Bronchial epithelial cell (primary cell): ENCODE results near the gene RFTN1. TPM values are rescaled to one million over a fixed set of nuclear protein-coding genes. Genes with fewer than 3 reads are reported as not detected.

Experiments
- DNase-seq: peaks from one replicate; pipeline ENCODE4 v3.0.0-alpha.2; 2010; ENCODE audit warnings: low read depth
- FAIRE-seq: peaks from 2 replicates; lab custom pipeline; 2011; peaks lifted over from hg19 to GRCh38; lab: Jason Lieb, UNC
- H3K27me3 ChIP-seq: 2 replicates; pipeline ENCODE4 v1.5.1; 2011; ENCODE audit warnings: low read length; ENCODE audit not compliant: control insufficient read depth, insufficient read depth
- H3K36me3 ChIP-seq: 2 replicates; pipeline ENCODE4 v1.5.1; 2011; ENCODE audit warnings: low read length; ENCODE audit not compliant: control insufficient read depth, insufficient read depth
- H3K4me3 ChIP-seq: 2 replicates; pipeline ENCODE4 v1.5.1; 2011; ENCODE audit warnings: mild to moderate bottlenecking, low read depth, low read length, control low read depth
- CTCF ChIP-seq: IDR thresholded peaks from 2 replicates; pipeline ENCODE4 v1.5.1; 2011; ENCODE audit warnings: mild to moderate bottlenecking, moderate library complexity, low read length, control low read depth, inconsistent platforms; ENCODE audit not compliant: insufficient read depth, severe bottlenecking
- total RNA-seq: library from RNA; depleted of rRNA; stranded (reverse); fragments of >200 nt; gene quantifications from 2 replicates; pipeline ENCODE4 v1.2.1, GENCODE V29; 2014

Gene RFTN1
- total RNA-seq, 1 donor from 2014 or later = 9.2 TPM

GRCh38 chr3:16481546-16481897 lies 32.0 kb downstream of the RFTN1 start:
- DNase-seq (no peak), FAIRE-seq (no peak)
- no peak for TF ChIP-seq CTCF
- no peaks in the 10 kb centered on the region for H3K36me3 ChIP-seq
- no peaks in the 10 kb centered on the region for H3K27me3 ChIP-seq
- no peak overlapping the region for H3K4me3 ChIP-seq

GRCh38 chr3:16480861-16481545 lies 32.5 kb downstream of the RFTN1 start:
- DNase-seq = no peak

GRCh38 chr3:16478516-16478915 lies 35.0 kb downstream of the RFTN1 start:
- TF ChIP-seq CTCF = no peak
- no peaks in the 10 kb centered on the region for H3K36me3 ChIP-seq
- no peak for FAIRE-seq
- no peak overlapping the region for H3K4me3 ChIP-seq
- peak; percentile 69 for DNase-seq
- no peaks in the 10 kb centered on the region for H3K27me3 ChIP-seq

More at GRCh38 chr3:16480861-16481545, 32.5 kb downstream of the RFTN1 start:
- Histone ChIP-seq H3K4me3 (no peak overlapping the region), H3K36me3 (no peaks in the 10 kb centered on the region), H3K27me3 (no peaks in the 10 kb centered on the region)
- TF ChIP-seq CTCF = no peak
- FAIRE-seq = no peak

- Histone ChIP-seq H3K36me3 (no peaks in the 10 kb centered on the region), H3K27me3 (no peaks in the 10 kb centered on the region), H3K4me3 (no peak overlapping the region)
- TF ChIP-seq CTCF = no peak
- FAIRE-seq (no peak), DNase-seq (no peak)
Measured at GRCh38 chr3:16477521-16477920, 36.0 kb downstream of the RFTN1 start.

- no peak overlapping the region for H3K4me3 ChIP-seq
- no peaks in the 10 kb centered on the region for H3K36me3 ChIP-seq
- no peak for TF ChIP-seq CTCF
- H3K27me3 ChIP-seq = no peaks in the 10 kb centered on the region
- FAIRE-seq (no peak), DNase-seq (peak; percentile 17)
Measured at GRCh38 chr3:16477056-16477455, 36.4 kb downstream of the RFTN1 start.

- no peak for TF ChIP-seq CTCF
- H3K36me3 ChIP-seq = no peaks in the 10 kb centered on the region
- H3K27me3 ChIP-seq = no peaks in the 10 kb centered on the region
- FAIRE-seq (no peak), DNase-seq (no peak)
- no peak overlapping the region for H3K4me3 ChIP-seq
Measured at GRCh38 chr3:16476636-16477035, 36.9 kb downstream of the RFTN1 start.
